ENCODE data around the gene SHISA6.
"Not testable (repeated sequence)": the region's sequence is repeated elsewhere in the genome, so short reads cannot be mapped to it uniquely, and the experiment has no call there.

Gene SHISA6

GRCh38 chr17:11267999-11268575, 27.1 kb downstream of the SHISA6 start:
- DNase-seq = no peak

DNA sequence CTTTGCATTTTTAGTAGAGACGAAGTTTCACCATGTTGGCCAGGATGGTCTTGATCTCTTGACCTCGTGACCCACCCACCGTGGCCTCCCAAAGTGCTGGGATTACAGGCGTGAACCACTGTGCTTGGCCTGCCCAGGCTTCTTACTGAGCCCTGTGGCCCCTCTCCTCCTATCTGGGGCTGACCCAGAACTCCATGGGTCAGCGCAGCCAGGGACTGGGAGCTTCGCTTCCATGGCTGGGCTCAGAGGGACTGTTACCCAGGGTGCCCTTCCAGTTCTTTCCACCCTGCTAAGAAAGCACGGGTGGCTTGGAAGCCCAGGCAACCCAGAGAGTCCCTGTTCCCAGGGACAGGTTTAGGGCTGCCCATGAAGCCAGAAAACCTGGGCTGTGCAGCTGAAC, 28.2 kb downstream of the SHISA6 start:
- no peak for DNase-seq

GRCh38 chr17:11272191-11272590, 31.2 kb downstream of the SHISA6 start:
- DNase-seq = no peak

DNA sequence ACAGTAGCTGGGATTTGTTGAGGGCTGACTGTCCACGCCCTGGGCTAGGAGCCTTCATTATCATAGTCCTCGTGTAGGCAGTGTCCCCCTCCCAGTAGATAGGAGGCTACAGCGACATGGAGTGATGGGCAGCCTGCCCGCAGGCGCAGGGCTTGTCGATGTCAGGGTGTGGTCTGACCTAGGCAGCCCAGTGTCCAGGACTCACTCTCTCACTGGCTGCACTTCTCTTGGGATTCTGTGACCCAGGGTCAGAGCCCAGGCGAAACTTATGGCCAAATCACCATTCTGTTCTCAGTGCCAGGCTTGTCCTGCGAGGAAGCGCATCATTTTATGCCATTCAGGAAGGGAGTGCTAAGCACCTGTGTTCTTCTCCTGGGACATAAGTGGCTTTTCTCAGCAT, 32.6 kb downstream of the SHISA6 start:
- no peak for DNase-seq

DNA sequence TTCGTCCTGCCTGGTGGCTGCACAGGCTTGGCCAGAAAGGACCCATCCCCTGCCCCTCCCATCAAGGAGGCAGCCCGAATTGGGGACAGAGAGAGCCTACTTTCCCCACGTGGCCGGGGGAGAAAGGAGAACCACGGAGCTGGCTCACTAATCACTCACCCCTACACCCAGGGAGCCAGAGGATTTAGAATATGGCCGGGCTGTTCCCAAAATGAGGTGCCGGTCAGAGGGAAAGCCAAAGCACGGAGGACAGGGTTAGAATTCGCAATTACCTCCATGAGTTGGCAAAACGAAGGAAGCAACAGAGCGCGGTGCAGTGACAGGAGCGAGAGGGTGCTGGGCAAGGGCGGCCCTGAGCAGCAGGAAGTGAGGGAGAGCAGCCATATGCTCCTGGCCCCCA, 33.1 kb downstream of the SHISA6 start:
- no peak for DNase-seq

DNA sequence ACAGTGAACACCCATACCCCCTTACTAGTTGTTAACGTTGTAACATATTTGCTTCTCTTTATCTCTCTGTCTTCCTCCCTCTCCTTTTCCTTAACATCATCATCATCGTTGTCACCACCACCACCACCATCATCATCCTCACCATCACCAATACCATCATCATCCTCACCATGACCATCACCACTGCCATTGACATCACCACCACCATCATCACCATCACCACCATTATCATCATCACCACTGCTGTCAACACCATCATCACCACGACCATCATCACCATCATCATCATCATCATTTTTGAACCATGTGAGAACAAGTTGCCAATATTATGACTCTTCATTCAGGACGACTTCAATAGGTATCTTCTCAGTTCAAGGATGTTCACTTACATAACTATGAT, 35.5 kb downstream of the SHISA6 start:
- DNase-seq = no peak

- DNase-seq = no peak
Measured at GRCh38 chr17:11278186-11278991, 37.4 kb downstream of the SHISA6 start.

GRCh38 chr17:11278992-11279270, 37.9 kb downstream of the SHISA6 start:
- DNase-seq = no peak

GRCh38 chr17:11279776-11280344, 38.8 kb downstream of the SHISA6 start:
- DNase-seq = no peak

DNA sequence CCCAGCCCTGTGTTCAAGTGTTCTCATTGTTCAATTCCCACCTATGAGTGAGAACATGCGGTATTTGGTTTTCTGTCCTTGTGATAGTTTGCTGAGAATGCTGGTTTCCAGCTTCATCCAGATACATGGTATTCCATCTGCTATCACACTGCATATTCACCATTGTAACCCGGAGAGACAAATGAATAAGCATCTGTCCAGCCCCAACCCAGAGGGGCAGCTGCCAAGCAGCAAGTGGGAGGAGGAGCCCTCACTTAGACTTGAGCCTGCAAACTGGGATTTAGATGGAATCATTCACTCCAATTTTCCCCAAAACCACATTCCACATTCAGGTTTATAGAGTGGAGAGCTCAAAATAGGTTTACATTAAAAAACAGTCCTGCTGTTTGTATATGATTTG, 41.6 kb downstream of the SHISA6 start:
- DNase-seq = no peak

DNA sequence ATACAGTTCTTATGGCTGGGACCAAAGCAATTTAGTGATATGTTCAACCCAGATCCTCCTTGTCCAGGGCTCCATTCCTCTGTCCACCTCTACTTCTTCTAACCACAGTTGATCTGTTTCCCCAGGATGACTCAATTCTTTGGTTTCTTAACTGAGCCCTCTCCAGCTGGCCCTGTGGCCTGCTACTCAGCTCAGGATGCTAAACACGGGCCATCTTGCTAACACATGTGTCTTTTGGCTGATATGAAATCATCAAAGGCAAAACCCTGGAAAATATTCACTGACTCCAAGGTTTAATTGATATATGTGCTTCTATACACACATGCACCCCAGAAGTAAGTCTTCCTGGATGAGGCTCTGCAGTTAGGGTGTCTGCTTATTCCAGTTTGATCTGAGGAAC, 43.8 kb downstream of the SHISA6 start:
- DNase-seq = no peak

- no peak for DNase-seq
Measured at GRCh38 chr17:11285946-11286345, 44.9 kb downstream of the SHISA6 start.

GRCh38 chr17:11287791-11288190, 46.8 kb downstream of the SHISA6 start:
- no peak for DNase-seq

DNA sequence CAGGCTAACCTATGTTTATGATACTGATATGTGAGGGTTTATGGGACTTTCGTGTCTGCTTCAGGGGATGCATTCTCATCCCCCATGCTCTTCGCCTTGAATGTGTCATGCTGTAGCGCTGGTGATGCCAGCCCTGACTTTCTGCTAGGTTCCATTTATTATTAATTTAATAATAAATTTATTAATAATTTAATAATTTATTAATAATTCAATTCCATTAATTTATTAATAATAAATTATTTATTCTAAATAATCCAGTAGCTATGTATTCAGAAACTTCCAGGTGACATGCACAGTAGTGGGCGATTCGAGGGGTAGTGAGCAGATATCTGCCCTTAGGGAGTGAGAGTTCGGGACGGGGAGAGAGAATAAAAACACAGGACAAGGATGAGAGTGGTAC, 49.8 kb downstream of the SHISA6 start:
- DNase-seq = no peak

GRCh38 chr17:11292491-11292890, 51.5 kb downstream of the SHISA6 start:
- DNase-seq = no peak

- DNase-seq = no peak
Measured at GRCh38 chr17:11293480-11293879, 52.5 kb downstream of the SHISA6 start.

DNA sequence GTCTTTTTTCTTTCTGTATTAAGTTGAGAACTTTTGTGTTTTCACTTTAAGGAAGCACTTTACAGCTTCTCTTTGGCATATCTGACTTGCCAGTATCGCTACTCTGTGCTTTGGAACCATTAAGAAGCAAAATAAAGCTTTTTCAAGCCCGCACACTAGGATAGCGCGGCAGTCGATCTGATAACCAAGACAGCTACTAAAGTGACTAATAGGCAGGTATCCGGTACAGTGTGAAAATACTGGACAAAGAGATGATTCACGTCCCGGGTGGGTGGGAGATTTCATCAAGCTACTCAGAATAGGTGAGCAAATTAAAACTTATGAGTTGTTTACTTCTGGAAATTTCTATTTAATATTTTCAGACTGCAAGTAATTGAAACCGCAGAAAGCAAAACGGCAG, 53.8 kb downstream of the SHISA6 start:
- DNase-seq = no peak

DNA sequence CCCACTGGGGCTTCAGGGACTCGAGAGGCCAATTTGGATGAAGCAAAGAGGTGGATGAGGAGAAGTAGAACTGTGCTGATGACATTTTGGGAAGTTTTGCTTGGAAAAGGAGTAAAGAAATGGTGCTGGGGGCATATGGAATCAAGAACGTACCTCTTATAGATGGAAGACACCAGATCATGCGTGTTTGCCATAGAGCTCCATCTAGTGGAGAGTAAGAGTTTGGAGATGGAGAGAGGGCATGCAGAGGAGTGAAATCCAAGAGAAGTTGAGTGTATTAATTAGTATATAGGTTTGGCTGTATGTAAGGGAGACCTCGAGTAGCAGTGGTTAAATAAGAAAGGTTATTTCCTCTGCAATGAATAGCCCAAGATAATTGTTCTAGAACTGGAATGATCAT, 56.0 kb downstream of the SHISA6 start:
- no peak for DNase-seq

DNA sequence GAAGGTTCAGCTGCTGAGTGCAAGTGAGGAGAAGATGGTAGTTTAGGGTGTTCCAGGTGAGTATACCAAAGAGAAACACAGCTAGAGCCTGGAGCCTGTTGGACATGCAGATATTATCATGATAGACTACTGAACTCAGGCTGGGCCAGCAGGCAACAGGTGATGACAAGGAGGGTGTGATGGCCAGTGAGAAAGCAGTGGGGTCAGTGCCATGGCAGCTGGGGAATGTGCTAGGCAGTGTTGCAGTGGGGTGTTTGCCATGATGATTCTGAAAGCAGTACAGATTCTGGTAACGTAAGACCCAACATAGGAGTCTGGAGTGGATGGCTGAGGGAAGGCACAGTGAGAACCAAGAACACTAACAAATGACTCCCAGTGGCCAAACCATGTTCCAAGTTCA, 57.4 kb downstream of the SHISA6 start:
- no peak for DNase-seq

DNA sequence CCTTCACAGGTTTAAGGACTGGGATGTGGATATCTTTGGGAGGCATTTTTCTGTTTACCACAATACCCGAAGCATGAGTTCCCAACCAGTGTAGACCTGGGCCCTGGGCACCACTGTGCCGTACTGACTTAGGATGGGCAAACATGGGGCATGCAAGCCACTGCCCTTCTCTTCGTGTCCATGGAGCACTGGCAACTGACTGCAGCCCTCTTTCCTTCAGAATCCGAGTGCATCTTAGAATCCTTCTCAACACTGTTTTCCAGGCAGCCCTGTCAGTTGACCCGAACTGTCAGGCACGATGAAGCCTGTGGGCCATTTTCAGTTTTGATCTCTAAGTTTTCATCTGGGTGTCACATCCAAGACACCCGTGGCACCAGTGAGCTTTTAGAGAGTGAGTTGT, 59.2 kb downstream of the SHISA6 start:
- no peak for DNase-seq

- DNase-seq = no peak
Measured at GRCh38 chr17:11300738-11301137, 59.7 kb downstream of the SHISA6 start.

- not testable (repeated sequence) for DNase-seq
Measured at GRCh38 chr17:11301874-11302273, 60.9 kb downstream of the SHISA6 start.

DNA sequence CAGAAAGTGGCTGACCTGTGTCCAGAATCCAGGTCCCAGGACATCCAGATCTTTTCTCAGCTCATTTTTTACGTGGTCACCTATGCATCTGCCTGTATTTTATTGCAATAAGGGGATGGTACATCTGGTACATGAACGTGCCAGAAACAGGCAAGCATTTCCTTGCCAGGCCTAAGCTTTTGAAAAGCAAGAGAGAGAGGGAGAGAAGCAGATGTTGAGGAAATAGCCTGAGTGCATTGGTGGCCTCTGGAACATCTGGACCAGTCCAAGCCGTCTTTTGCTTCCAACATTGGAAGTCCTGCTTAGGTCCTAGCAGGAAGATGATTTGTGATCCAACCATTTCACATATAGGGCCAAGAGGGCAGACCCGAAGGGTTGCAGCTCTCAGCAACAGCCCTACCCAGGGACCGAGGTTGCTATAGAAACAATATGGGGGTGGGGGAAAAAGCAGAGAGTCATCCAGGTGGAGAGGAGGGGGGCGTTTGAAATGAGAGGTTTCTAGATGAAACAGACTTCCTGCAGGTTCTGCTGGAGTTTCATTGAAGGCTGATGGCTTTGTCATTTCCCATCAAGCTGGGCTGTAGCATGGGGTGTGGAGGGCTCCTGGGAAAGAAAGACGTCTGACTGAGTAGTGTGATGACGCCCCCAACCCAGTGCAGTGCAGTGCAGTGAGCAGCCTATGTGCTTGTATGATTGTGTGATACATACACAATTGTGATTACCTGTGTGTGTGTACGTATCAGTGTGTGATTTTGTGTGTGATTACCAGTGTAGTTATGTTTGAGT, 61.6 kb downstream of the SHISA6 start:
- DNase-seq = no peak

DNA sequence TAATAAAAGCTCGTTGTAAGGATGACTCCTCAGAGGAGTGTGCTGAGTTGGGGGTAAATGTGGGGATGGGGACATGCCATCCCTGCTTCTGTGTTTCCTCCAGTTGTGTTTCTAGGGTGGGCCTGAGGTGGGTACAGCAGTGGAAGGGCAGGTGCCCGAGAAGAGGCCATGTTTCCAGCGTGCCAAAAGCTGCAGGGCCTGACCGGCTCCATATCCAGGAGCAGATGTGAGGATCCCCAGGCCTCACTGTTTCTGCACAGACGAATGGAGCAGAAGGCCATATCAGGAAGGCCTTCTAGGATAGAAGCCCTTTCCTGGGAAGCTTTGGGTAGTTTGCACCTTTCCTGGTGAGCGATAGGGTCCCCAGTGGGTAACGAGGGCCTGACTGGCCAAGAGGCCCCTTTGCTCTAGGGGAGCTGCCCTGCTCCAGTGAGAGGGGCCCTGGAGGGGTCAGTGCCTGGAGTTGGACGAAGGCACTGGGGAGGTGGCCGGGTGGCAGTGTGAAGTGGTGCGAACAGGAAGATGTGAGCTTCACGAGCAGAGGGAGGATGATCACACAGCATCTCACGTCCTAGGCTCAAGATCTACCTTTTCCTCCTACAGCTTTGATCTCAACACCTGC, 62.9 kb downstream of the SHISA6 start:
- DNase-seq = no peak
